IPS-15b (cell line): ENCODE data around the gene PPP3CB.
A peak's percentile ranks its signal among the peaks of the same experiment; 100 is the strongest.

Source experiments
- H3K27me3 ChIP-seq: one replicate; pipeline ENCODE4 v1.6.1; 2013; ENCODE audit warnings: low read length; ENCODE audit not compliant: control insufficient read depth, insufficient read depth
- H3K36me3 ChIP-seq: one replicate; pipeline ENCODE4 v1.6.1; 2013; ENCODE audit warnings: low read length; ENCODE audit not compliant: control insufficient read depth, insufficient read depth
- H3K4me1 ChIP-seq: one replicate; pipeline ENCODE4 v1.6.1; 2013; ENCODE audit warnings: mild to moderate bottlenecking, low read length; ENCODE audit not compliant: control insufficient read depth, insufficient read depth
- H3K4me3 ChIP-seq: one replicate; pipeline ENCODE4 v1.5.1; 2013; ENCODE audit warnings: low read depth, low read length
- H3K9ac ChIP-seq: one replicate; pipeline ENCODE4 v1.6.1; 2013; ENCODE audit warnings: low read depth, mild to moderate bottlenecking, low read length
- H3K9me3 ChIP-seq: one replicate; pipeline ENCODE4 v1.6.1; 2013; ENCODE audit warnings: mild to moderate bottlenecking, low read length; ENCODE audit not compliant: control insufficient read depth, insufficient read depth

Gene PPP3CB

DNA sequence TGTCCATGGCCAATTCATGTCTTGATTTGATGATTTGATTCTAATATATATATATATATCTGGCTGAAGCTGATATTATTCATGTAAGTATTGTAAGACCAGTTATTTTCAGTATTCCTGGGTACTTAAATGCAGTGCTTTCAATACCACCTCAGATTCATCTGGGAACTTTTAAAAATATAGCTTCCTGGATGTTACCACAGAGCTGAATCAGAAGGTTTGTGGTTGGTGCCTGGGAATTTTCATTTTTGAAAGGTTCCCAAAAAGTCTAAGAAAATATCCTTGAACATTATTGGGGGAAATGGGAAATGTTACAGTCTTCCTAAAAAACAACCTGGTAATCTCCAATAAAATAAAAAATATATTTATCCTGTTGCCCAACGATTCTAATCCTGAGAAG is 10.7 kb upstream of the PPP3CB start:
- no peaks in the 10 kb centered on the region for H3K36me3 ChIP-seq
- H3K4me1 ChIP-seq, result peaks cover 11% of the 10 kb centered on the region
- peak overlapping the region; percentile 37 for H3K9ac ChIP-seq
- H3K9me3 ChIP-seq, result no peaks in the 10 kb centered on the region
- H3K27me3 ChIP-seq, result no peaks in the 10 kb centered on the region
- no peak overlapping the region for H3K4me3 ChIP-seq

DNA sequence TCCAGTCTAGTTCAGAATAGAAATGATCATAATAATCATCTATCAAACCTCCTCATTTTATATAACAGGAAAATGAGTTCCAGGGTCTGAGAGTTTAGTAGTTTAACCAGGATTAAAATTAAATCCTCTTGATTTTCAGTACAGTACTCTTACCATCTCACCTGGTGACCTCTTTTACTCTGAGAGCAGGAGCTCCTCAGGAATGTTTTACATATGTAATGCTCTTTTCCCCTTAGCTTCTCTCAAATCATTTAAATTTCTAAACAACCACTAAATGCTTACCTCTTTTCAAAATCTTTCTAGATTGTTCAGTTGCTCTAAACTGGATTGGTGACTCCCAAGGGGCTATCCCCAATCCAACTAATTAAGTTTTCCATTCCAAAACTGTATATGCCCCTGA is 10.2 kb upstream of the PPP3CB start:
- H3K4me3 ChIP-seq, result no peak overlapping the region
- H3K36me3 ChIP-seq, result no peaks in the 10 kb centered on the region
- H3K27me3 ChIP-seq, result no peaks in the 10 kb centered on the region
- H3K9ac ChIP-seq, result peak overlapping the region; percentile 37
- H3K4me1 ChIP-seq, result peaks cover 11% of the 10 kb centered on the region
- H3K9me3 ChIP-seq, result no peaks in the 10 kb centered on the region

DNA sequence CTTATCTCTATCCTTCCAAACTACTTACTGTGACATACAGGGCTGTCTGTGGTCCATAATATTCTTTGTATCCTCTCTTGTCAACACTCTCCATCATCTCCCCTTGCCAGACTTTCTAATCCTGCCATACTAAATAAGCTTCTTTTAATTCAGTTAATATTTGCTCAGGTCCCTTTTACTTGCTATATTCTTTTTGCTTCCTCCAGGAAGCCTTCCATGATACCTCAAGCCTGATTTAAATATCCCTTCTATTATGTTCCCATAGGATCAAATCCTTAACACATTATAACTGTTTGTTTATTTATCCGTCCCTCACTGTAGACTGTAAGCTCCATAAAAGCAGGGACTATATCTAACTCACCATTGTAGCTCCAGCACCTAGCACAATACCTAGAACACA is 7.2 kb upstream of the PPP3CB start:
- peaks cover 3% of the 10 kb centered on the region for H3K36me3 ChIP-seq
- H3K27me3 ChIP-seq, result no peaks in the 10 kb centered on the region
- H3K9me3 ChIP-seq, result no peaks in the 10 kb centered on the region
- H3K4me1 ChIP-seq, result peaks cover 11% of the 10 kb centered on the region
- no peak overlapping the region for H3K9ac ChIP-seq
- no peak overlapping the region for H3K4me3 ChIP-seq

DNA sequence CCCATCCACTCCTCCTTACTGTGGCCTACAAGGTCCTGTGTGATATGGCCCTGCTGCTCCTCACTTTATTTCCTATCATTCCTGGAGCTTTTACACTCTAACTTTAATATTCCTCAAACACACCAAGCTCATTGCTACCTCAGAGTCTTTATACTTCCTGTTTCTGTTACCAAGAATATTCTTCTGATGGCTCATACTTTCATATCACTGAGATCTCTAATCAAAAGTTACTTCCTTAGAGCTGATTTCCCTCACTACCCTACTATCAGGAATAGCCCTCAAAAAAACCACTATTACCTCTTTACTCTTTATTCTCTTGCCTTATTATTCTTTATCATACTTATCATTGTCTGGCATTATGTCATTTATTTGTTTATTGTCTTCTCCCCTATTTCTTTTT is 5.8 kb upstream of the PPP3CB start:
- H3K4me3 ChIP-seq, result no peak overlapping the region
- peaks cover 3% of the 10 kb centered on the region for H3K36me3 ChIP-seq
- no peaks in the 10 kb centered on the region for H3K27me3 ChIP-seq
- no peak overlapping the region for H3K9ac ChIP-seq
- no peaks in the 10 kb centered on the region for H3K9me3 ChIP-seq
- peaks cover 9% of the 10 kb centered on the region for H3K4me1 ChIP-seq

DNA sequence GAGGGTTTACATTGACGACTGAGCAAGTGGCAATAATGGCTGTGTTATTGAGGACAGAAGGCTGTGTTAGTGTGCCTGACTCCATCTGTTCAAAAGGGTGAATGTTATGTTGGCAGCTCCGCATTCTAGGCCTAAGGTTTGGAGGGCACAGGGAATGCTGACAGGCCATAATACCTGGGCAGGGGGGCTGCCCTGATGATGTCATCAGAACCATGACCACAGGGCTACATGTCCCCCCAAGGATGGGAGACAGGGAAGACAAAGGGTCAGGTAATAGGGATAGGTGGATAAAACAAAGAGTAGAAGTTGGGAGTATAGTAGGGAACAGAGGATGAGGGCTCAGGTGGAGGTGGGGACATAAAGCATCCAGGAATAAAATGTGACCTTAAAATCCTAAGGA is 1.8 kb upstream of the PPP3CB start:
- no peak overlapping the region for H3K9ac ChIP-seq
- H3K9me3 ChIP-seq, result no peaks in the 10 kb centered on the region
- H3K36me3 ChIP-seq, result peaks cover 3% of the 10 kb centered on the region
- H3K27me3 ChIP-seq, result no peaks in the 10 kb centered on the region
- no peak overlapping the region for H3K4me3 ChIP-seq
- H3K4me1 ChIP-seq, result no peaks in the 10 kb centered on the region

DNA sequence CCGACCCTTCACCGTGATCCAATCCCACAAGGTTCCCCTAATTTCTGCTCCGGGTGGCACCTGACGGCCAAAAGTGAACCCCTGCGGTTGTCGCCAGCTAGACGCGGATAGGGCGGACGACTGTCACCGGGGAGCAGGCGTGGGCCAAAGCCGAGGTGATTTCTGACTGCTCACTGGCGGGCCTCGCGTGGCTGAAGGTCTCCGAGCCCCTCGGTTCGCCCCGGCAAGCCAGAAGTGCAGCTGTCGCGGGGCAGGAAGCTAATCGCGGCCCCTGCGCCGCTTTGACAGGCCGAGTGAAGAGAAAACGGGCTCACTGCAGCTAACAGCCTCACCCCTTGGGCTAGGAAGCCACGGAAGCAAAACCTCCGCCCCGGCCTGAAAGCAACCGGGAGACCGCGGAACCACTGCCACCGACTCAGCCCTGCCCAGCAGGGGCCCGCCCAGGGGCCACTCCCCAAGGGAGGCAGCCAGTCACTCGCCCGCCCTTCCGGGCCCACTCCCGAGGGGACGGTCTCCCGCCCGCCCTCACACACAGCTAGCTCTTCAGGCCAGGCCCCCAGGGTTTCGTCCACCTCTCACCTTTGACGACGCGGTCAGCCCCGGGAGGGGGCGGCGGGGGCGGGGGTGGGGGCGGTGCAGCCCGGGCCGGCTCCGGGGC is 469 bp downstream of the PPP3CB start:
- H3K27me3 ChIP-seq, result no peaks in the 10 kb centered on the region
- no peaks in the 10 kb centered on the region for H3K9me3 ChIP-seq
- peak overlapping the region; percentile 90 for H3K4me3 ChIP-seq
- peaks cover 3% of the 10 kb centered on the region for H3K36me3 ChIP-seq
- H3K4me1 ChIP-seq, result no peaks in the 10 kb centered on the region
- H3K9ac ChIP-seq, result peak overlapping the region; percentile 92

DNA sequence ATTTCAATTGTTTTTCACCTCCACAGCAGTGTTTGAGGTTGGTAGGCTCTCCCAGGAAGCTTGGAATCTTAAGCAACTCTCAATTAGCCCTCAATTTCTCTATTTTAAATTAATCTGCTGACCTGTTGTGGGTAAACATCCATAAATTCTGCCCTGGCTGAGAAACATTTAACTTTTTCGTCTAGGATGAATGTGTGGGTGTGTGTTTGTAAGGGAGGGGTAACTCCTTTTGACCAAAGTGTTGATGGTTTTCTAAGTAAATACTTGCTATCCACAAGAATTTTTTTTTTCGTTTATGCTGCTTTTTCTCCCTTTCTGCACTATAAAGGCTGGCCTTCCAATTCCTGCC is 973 bp downstream of the PPP3CB start:
- no peaks in the 10 kb centered on the region for H3K4me1 ChIP-seq
- no peaks in the 10 kb centered on the region for H3K9me3 ChIP-seq
- no peaks in the 10 kb centered on the region for H3K27me3 ChIP-seq
- H3K9ac ChIP-seq, result peak overlapping the region; percentile 92
- H3K36me3 ChIP-seq, result peaks cover 3% of the 10 kb centered on the region
- H3K4me3 ChIP-seq, result peak overlapping the region; percentile 90

DNA sequence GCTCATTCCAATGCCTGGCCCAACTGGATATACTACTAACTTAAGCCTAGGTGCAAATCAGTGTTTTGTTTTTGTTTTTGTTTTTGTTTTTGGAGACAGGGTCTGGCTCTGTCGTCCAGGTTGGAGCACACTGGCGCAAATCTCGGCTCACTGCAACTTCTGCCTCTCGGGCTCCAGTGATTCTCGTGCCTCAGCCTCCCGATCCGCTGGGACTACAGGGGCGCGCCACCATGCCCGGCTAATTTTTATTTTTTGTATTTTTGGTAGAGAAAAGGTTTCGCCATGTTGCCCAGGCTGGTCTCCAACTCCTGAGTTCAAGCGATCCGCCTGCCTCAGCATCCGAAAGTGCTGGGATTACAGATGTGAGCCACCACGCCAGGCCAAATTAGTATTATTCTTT is 1.6 kb downstream of the PPP3CB start:
- Histone ChIP-seq H3K9me3 (no peaks in the 10 kb centered on the region), H3K27me3 (no peaks in the 10 kb centered on the region), H3K4me1 (no peaks in the 10 kb centered on the region), H3K4me3 (peak overlapping the region; percentile 90), H3K9ac (no peak overlapping the region), H3K36me3 (peaks cover 3% of the 10 kb centered on the region)

DNA sequence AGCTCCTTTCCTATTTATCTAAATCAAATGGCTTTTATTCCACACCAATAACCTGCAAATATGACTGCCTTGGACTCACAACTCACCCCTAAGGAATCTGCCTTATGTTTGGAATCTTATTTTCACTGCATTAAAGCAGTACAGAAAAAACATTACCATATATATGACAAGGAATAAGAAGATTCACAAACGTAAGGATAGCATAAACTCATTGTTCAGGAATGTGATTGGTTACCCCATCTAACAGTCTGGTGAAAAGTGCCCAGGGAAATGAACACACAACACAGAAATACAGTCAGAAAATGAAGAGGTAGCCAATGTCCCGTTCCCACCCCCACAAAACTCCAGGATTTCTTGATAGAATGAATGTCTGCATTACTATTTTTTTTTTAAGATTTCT is 2.0 kb downstream of the PPP3CB start:
- no peak overlapping the region for H3K9ac ChIP-seq
- peaks cover 3% of the 10 kb centered on the region for H3K36me3 ChIP-seq
- no peaks in the 10 kb centered on the region for H3K27me3 ChIP-seq
- H3K9me3 ChIP-seq, result no peaks in the 10 kb centered on the region
- no peaks in the 10 kb centered on the region for H3K4me1 ChIP-seq
- no peak overlapping the region for H3K4me3 ChIP-seq

DNA sequence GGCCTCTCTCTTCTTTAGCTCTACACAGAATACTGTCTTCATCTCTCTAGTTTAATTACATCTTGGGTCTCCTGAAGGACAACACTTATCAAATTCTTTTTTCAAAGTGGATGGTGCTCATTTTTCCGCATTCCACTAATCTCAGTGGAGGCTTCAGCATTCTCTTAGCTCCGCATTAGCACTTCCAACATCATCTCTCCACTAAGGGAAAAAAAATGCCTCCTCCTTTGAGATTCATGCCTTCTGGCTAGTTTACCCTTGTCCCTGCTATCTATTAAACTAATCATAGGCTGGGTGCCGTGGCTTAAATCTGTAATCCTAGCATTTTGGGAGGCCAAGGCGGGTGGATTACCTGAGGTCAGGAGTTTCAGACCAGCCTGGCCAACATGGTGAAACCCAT is 9.2 kb downstream of the PPP3CB start:
- H3K27me3 ChIP-seq, result no peaks in the 10 kb centered on the region
- no peaks in the 10 kb centered on the region for H3K4me1 ChIP-seq
- no peak overlapping the region for H3K9ac ChIP-seq
- H3K4me3 ChIP-seq, result no peak overlapping the region
- H3K9me3 ChIP-seq, result no peaks in the 10 kb centered on the region
- no peaks in the 10 kb centered on the region for H3K36me3 ChIP-seq

DNA sequence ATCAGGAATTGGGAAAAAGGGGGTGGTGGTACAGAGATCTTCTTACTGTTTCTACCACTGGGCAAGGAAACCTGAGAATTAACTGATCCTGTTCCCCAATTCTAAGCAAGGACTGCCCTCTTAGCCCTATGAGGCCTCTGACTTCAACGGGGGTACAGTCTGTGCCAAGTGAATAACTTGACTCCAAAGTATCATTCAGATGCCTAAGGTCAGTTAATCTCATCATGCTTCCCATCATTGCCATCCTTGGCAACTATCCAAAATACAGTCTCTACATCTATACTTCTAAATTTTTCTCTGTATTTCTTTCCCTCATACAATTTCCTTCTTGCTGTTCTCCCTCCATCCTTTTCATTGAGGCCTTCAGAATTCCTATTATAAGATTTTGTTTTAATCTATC is 10.5 kb downstream of the PPP3CB start:
- Histone ChIP-seq H3K36me3 (no peaks in the 10 kb centered on the region), H3K9ac (no peak overlapping the region), H3K4me3 (no peak overlapping the region), H3K9me3 (no peaks in the 10 kb centered on the region), H3K27me3 (no peaks in the 10 kb centered on the region), H3K4me1 (no peaks in the 10 kb centered on the region)

DNA sequence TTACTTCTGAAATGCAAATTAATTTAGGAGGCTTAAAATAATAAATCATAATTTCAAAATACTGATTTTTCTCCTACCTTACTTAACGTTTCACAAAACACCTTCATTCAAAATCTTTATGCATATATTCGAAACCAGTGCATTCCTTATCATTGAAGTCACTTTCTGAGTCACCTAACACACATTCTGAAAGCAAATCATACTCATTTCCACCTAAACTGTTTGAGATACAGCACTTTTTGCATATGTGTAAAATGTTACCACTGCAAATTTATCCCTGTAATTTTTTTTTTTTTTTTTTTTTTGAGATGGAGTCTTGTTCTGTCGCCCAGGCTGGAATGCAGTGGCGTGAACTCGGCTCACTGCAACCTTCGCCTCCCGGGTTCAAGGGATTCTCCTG is 15.7 kb downstream of the PPP3CB start:
- Histone ChIP-seq H3K9ac (no peak overlapping the region), H3K27me3 (no peaks in the 10 kb centered on the region), H3K9me3 (no peaks in the 10 kb centered on the region), H3K4me3 (no peak overlapping the region), H3K36me3 (no peaks in the 10 kb centered on the region), H3K4me1 (no peaks in the 10 kb centered on the region)
